K562 (cell line): ENCODE results near the gene RELA. TPM values are rescaled to one million over a fixed set of nuclear protein-coding genes. Genes with fewer than 3 reads are reported as not detected.

Experiments used
- AFF1 ChIP-seq, 2 experiments: fragments of 450-650 bp; IDR thresholded peaks; 2 replicates each; pipeline ENCODE4 v1.6.1; 2018; ENCODE audit warnings: mild to moderate bottlenecking in 2 of 2, low read depth in 1 of 2; ENCODE audit not compliant: partially characterized antibody in 2 of 2
- CBFA2T2 ChIP-seq: fragments of 450-650 bp; conservative IDR thresholded peaks from 2 replicates; pipeline ENCODE4 v1.6.1; 2017; ENCODE audit warnings: mild to moderate bottlenecking
- COPS2 ChIP-seq: fragments of 450-650 bp; conservative IDR thresholded peaks from 2 replicates; pipeline ENCODE4 v1.6.1; 2016; ENCODE audit warnings: mild to moderate bottlenecking, moderate library complexity
- EP300 ChIP-seq: IDR thresholded peaks from 2 replicates; pipeline ENCODE4 v1.6.1; 2012; ENCODE audit warnings: low read length, improper control_type of control experiment
- HSF4 ChIP-seq: fragments of 250-450 bp; sonication (Bioruptor Pico); IDR thresholded peaks from 2 replicates; pipeline ENCODE4 v2.1.2; 2022; ENCODE audit warnings: mild to moderate bottlenecking, moderate library complexity, borderline replicate concordance
- MBD1 ChIP-seq: fragments of 250-450 bp; sonication (Bioruptor Pico); IDR thresholded peaks from 2 replicates; pipeline ENCODE4 v1.8.0; 2022; ENCODE audit warnings: inconsistent platforms
- PRPF4 ChIP-seq: fragments of 200-400 bp; formaldehyde crosslinking; IDR thresholded peaks from one replicate; pipeline ENCODE4 v1.6.1; 2017; ENCODE audit warnings: low read length, low read depth, mild to moderate bottlenecking; ENCODE audit not compliant: insufficient read depth, poor library complexity, severe bottlenecking
- SAFB2 ChIP-seq: fragments of 200-400 bp; formaldehyde crosslinking; IDR thresholded peaks from 2 replicates; pipeline ENCODE4 v1.6.1; 2018; ENCODE audit warnings: borderline replicate concordance, low read length, low read depth, moderate library complexity; ENCODE audit not compliant: severe bottlenecking
- SETDB1 ChIP-seq: IDR thresholded peaks from one replicate; pipeline ENCODE4 v1.6.1; 2012; ENCODE audit warnings: low read length, control low read depth, inconsistent platforms
- SMAD4 ChIP-seq: fragments of 250-450 bp; sonication (Bioruptor Pico); conservative IDR thresholded peaks from 2 replicates; pipeline ENCODE4 v1.8.0; 2021; ENCODE audit warnings: inconsistent platforms, mild to moderate bottlenecking, moderate library complexity
- ZNF280A ChIP-seq: fragments of 450-650 bp; IDR thresholded peaks from 2 replicates; pipeline ENCODE4 v1.6.1; 2018; ENCODE audit warnings: mild to moderate bottlenecking, low read depth; ENCODE audit not compliant: partially characterized antibody
- ZNF311 ChIP-seq: fragments of 250-450 bp; sonication (Bioruptor Pico); IDR thresholded peaks from 2 replicates; pipeline ENCODE4 v1.4.0; 2020; ENCODE audit warnings: mild to moderate bottlenecking, moderate library complexity
- ZNF584 ChIP-seq: fragments of 200-800 bp; sonication (Bioruptor generic); IDR thresholded peaks from 2 replicates; pipeline ENCODE4 v1.6.1; 2016; ENCODE audit warnings: low read depth, mild to moderate bottlenecking, missing genetic modification characterization, missing compliant biosample characterization
- ZNF707 ChIP-seq: fragments of 250-450 bp; sonication (Bioruptor Pico); conservative IDR thresholded peaks from 2 replicates; pipeline ENCODE4 v1.8.0; 2022; ENCODE audit warnings: inconsistent platforms, mild to moderate bottlenecking, moderate library complexity
- polyA plus RNA-seq, 8 experiments: library from polyadenylated mRNA; depleted of rRNA in 4 of 8; stranded (reverse) in 5 of 8; unstranded in 3 of 8; fragments of >200 nt; fragmentation: Nextera tagmentation in 2 of 8; fragmentation: Illumina TruSeq in 1 of 8; extraction: Ambion mirVana in 2 of 8; extraction: Trizol in 1 of 8; gene quantifications; 2 replicates each; pipeline versions ENCODE4 v1.2.1 to v1.2.3, GENCODE V29; 2011 to 2014; ENCODE audit warnings: inconsistent platforms in 1 of 8, missing spikeins in 1 of 8
- total RNA-seq, 7 experiments: library from RNA; depleted of rRNA in 6 of 7; stranded (reverse); fragments of >200 nt in 6 of 7; fragmentation: Illumina TruSeq in 2 of 7; extraction: Trizol in 2 of 7; gene quantifications; 2 replicates each; pipeline versions ENCODE4 v1.2.1 to v1.2.3, GENCODE V29; 2011 to 2021; ENCODE audit warnings: low replicate concordance in 1 of 7
- TF ChIP-seq, protein P1 (sequence below): fragments of 450-650 bp; conservative IDR thresholded peaks from 2 replicates; pipeline ENCODE4 v1.6.1; 2016; ENCODE audit warnings: missing genetic modification characterization, low read depth, mild to moderate bottlenecking, control low read depth, missing compliant biosample characterization
- TF ChIP-seq, protein P2 (sequence below): fragments of 250-450 bp; sonication (Bioruptor Pico); IDR thresholded peaks from 2 replicates; pipeline ENCODE4 v1.5.1; 2021; ENCODE audit warnings: mild to moderate bottlenecking

The RELA gene
- total and polyA plus RNA-seq, 9 of the 15 experiments (the other 6 are each of a cell fraction or from before 2014, with no cell fraction given), result 6.0 to 67.4 (median 20.6) TPM

DNA sequence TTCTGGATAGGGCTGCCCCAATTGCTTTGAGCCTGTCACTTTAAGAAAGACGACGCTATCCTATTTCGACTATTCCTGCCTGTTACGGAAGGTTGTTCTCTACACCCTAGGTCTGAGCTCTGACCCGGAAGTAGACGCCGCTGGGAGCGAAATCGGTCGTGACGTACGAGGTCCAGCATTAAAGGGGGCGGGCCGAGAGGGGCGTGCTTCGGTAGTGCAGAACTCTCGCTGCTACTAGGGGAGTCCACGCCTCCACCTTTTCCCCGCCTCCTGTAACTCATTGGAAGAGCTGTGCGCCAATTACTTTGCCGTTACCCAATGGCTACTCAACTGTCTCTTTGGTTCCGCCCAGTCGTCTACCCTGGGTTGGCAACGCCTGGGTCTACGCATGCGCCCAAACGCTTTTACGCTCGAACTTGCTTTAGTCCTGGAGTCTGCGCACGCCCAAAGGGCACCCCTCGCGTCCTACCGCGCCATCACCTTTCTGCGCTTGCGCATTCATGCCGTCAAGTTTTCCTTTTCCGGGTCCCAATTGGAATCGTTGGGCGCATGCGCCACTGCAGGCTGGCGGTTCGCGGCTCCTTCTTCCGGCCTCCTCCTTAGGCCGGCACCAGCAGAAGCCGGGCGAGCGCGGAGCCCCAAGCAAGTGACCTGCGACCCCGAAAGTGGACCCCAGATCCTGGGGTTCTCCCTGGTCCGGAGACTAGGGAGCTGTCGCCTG, 47.3 kb downstream of the RELA start, which contains the start of gene PCNX3 (continued):
- TF ChIP-seq AFF1 (IDR thresholded peaks at IDR 0.05; ENCODE audit: low read depth in 1 of 2, partially characterized antibody in 2 of 2), result no peak
- no peak for TF ChIP-seq SAFB2
- no peak for TF ChIP-seq PRPF4
- TF ChIP-seq ZNF280A, result no peak
- no peak for TF ChIP-seq ZNF707 (CRISPR knock-in tag)
- TF ChIP-seq EP300, result peak; percentile 37; the same call in 1 of the 2 replicates
- TF ChIP-seq, protein P1, sequence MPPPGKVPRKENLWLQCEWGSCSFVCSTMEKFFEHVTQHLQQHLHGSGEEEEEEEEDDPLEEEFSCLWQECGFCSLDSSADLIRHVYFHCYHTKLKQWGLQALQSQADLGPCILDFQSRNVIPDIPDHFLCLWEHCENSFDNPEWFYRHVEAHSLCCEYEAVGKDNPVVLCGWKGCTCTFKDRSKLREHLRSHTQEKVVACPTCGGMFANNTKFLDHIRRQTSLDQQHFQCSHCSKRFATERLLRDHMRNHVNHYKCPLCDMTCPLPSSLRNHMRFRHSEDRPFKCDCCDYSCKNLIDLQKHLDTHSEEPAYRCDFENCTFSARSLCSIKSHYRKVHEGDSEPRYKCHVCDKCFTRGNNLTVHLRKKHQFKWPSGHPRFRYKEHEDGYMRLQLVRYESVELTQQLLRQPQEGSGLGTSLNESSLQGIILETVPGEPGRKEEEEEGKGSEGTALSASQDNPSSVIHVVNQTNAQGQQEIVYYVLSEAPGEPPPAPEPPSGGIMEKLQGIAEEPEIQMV (tag), result no peak
- no peak for TF ChIP-seq SMAD4 (CRISPR knock-in tag)
- no peak for TF ChIP-seq COPS2
- TF ChIP-seq, protein P2, sequence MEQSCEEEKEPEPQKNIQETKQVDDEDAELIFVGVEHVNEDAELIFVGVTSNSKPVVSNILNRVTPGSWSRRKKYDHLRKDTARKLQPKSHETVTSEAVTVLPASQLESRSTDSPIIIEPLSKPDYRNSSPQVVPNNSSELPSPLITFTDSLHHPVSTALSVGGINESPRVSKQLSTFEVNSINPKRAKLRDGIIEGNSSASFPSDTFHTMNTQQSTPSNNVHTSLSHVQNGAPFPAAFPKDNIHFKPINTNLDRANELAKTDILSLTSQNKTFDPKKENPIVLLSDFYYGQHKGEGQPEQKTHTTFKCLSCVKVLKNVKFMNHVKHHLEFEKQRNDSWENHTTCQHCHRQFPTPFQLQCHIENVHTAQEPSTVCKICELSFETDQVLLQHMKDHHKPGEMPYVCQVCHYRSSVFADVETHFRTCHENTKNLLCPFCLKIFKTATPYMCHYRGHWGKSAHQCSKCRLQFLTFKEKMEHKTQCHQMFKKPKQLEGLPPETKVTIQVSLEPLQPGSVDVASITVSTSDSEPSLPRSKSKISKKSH (CRISPR knock-in tag), result no peak
- no peak for TF ChIP-seq MBD1 (CRISPR knock-in tag)
- TF ChIP-seq CBFA2T2, result no peak
- TF ChIP-seq SETDB1, result no peak
- TF ChIP-seq ZNF311, result no peak
- TF ChIP-seq ZNF584 (CRISPR knock-in tag), result no peak
- no peak for TF ChIP-seq HSF4 (CRISPR knock-in tag)
